Activated effector memory CD4-positive, alpha-beta T cell treated with anti-CD3 and anti-CD28 coated beads, Interleukin-2, amount 50 U/mL, for 16 hours (primary cell): ENCODE measurements around the gene LRRC70.
"Not testable (repeated sequence)": the region's sequence is repeated elsewhere in the genome, so short reads cannot be mapped to it uniquely, and the experiment has no call there.

ENCODE experiments used
- DNase-seq: peaks from one replicate; pipeline ENCODE4 v3.0.0-alpha.2; 2020

LRRC70 gene

GRCh38 chr5:62614355-62614754 lies 35.7 kb downstream of the LRRC70 start:
- no peak for DNase-seq

GRCh38 chr5:62616615-62617277 lies 38.1 kb downstream of the LRRC70 start:
- no peak for DNase-seq

DNA sequence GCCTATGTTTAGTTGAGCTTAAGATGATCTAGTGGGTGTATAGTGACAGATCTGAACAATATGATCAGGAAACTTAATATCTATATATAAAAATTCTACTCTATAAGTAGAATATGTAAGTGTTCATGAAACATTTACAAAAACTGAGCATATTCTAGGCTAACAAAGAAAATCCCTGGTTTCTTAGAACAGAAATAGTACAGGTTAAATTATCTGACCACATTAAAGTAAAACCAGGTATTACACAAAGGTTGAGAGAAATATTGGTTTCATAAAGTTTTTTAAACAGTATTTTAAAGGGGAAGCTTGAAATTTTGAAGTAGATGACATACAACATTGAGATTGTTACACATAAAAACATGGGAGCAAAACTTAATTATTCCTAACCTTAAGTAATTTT lies 39.3 kb downstream of the LRRC70 start:
- DNase-seq = no peak

DNA sequence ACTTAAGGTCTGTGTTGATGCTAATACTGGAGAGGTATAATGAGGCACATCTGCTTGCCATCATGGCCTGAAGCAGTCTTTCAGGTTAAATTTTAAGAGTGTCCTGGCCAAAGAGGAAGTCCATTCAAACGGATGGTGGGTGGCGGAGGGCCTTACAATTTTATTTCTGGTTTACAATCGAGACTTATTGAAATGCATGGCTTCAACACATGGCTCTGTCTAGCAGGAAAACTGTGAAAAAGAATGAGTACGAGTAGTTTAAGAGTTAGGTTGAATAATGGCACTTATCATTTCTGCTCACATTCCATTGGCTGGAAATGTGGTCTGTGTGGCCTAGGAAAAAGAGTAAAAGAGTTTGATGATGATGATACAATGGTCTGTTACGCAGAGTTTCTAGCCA lies 42.1 kb downstream of the LRRC70 start:
- DNase-seq = no peak

DNA sequence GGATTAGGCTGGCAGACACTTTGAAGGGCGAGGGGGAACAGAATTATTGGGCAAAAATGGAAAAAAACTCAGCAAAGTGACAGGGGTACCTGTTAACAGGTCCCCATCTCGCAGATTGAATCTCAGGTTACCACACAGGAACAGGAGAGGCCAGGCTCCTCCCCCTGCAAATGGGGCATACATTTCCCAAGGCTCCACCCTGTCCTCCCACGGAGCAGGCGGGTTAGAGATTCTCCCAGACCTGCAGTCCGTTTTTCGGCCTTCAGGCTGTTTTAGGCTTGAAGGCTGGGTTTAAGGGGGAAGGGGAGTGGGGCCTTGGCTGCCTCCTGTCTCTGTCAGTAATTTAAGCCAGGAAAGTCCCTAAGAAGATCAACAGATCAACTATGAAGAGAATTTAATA lies 42.7 kb downstream of the LRRC70 start:
- no peak for DNase-seq

GRCh38 chr5:62623271-62623670 lies 44.7 kb downstream of the LRRC70 start:
- no peak for DNase-seq

- DNase-seq = not testable (repeated sequence)
Observed at GRCh38 chr5:62624436-62624835, 45.8 kb downstream of the LRRC70 start.

DNA sequence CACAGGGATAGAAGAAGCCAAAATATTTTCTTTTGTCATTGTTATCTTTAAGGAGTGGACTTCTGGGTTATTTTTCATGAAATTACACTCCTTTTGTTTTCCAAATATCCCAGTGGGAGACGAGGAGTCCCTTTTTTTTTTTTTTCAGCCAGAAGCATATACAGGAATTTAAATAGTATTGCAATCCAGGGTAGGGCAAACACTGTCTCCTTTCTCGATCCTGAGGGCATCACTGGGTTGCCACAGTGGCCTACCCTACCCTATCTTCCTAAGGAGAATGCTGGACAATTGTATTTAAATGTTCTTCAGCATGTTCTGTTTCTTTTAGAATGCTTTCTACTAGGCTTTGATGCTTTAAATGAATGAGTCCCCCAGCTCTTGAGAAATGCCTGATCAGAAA lies 47.9 kb downstream of the LRRC70 start:
- no peak for DNase-seq

- DNase-seq = no peak
Observed at GRCh38 chr5:62627121-62627520, 48.5 kb downstream of the LRRC70 start.

DNA sequence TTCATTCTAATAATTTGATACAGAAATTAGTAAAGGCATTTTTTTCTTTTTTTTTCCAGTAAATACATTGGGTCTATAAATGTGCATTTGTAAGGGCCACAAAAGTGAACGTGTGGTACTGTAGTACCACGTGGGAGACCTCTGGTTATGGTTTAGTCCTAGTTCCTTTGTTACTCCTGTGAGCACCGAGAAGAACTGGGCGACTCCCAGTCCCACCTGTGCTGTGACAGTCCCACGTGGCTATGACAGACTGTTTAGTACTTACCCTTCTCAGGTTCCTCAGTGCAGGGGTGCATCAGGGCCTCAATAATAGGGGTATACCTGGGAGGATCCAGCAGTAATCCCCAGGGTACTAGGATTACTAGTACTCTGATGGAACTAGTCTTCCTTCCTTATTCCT lies 49.3 kb downstream of the LRRC70 start:
- DNase-seq = no peak
